SHP77 (cell line): ENCODE data around the gene UBFD1.
"Not testable (repeated sequence)": the region's sequence is repeated elsewhere in the genome, so short reads cannot be mapped to it uniquely, and the experiment has no call there.

Experiments
- DNase-seq, 2 experiments: peaks; one replicate each; lab custom pipeline; 2025; lab: John Stamatoyannopoulos, UW

UBFD1 gene

GRCh38 chr16:23556881-23557778 is at the start of gene UBFD1, which contains the start of gene EARS2:
UBFD1 (plus strand) TSS chr16:23557727; CDS start chr16:23557743, 16 bp downstream.
EARS2 (minus strand) TSS chr16:23557350; CDS start chr16:23557343, 7 bp downstream.
- peak; percentile 85 to 95 for DNase-seq

- no peak for DNase-seq
These were observed 48.7 kb upstream of the UBFD1 start for GRCh38 chr16:23508589-23509440.

GRCh38 chr16:23509441-23509754 is 48.1 kb upstream of the UBFD1 start:
- no peak for DNase-seq

GRCh38 chr16:23509782-23510163 is 47.8 kb upstream of the UBFD1 start:
- no peak for DNase-seq

- peak; percentile 6 to 23 for DNase-seq
These were observed 47.2 kb upstream of the UBFD1 start, which contains the start of gene GGA2 for GRCh38 chr16:23510164-23510914. GGA2 (minus strand) TSS chr16:23510494; CDS start chr16:23510411, 83 bp downstream.

- not testable (repeated sequence) for DNase-seq
These were observed 46.6 kb upstream of the UBFD1 start for GRCh38 chr16:23510915-23511270.

- no peak for DNase-seq
These were observed 45.8 kb upstream of the UBFD1 start for GRCh38 chr16:23511731-23512130.

GRCh38 chr16:23512168-23512695 is 45.3 kb upstream of the UBFD1 start:
- no peak for DNase-seq

GRCh38 chr16:23514381-23515152 is 43.0 kb upstream of the UBFD1 start:
- no peak for DNase-seq

GRCh38 chr16:23515881-23516280 is 41.6 kb upstream of the UBFD1 start:
- no peak for DNase-seq

- DNase-seq: no peak
These were observed 41.0 kb upstream of the UBFD1 start for GRCh38 chr16:23516366-23517137.

GRCh38 chr16:23518435-23518891 is 39.1 kb upstream of the UBFD1 start:
- no peak for DNase-seq

GRCh38 chr16:23519282-23519681 is 38.2 kb upstream of the UBFD1 start:
- no peak for DNase-seq

GRCh38 chr16:23520500-23520899 is 37.0 kb upstream of the UBFD1 start:
- no peak for DNase-seq

- DNase-seq: no peak
These were observed 36.3 kb upstream of the UBFD1 start for GRCh38 chr16:23521037-23521743.

GRCh38 chr16:23521965-23522364 is 35.6 kb upstream of the UBFD1 start:
- DNase-seq: no peak

- no peak for DNase-seq
These were observed 34.2 kb upstream of the UBFD1 start for GRCh38 chr16:23523321-23523720.

GRCh38 chr16:23523876-23524385 is 33.6 kb upstream of the UBFD1 start:
- DNase-seq: no peak

- no peak for DNase-seq
These were observed 32.6 kb upstream of the UBFD1 start for GRCh38 chr16:23524886-23525285.
